ENCODE data around the gene HJV.

HJV gene

GRCh38 chr1:146022403-146023127, 1.0 kb upstream of the HJV start:
- DNase-seq (ENCODE audit: low read depth in 2 of 2) = no peak

GRCh38 chr1:146021050-146021445, 487 bp downstream of the HJV start:
- DNase-seq (ENCODE audit: low read depth in 2 of 2) = no peak

GRCh38 chr1:146020058-146021049, 1.2 kb downstream of the HJV start:
- no peak for DNase-seq (ENCODE audit: low read depth in 2 of 2)

- DNase-seq (ENCODE audit: low read depth in 2 of 2) = no peak
Observed at GRCh38 chr1:146019231-146020057, 2.1 kb downstream of the HJV start.

GRCh38 chr1:146016891-146017290, 4.6 kb downstream of the HJV start:
- no peak for DNase-seq (ENCODE audit: low read depth in 2 of 2)

GRCh38 chr1:146013559-146013922, 8.0 kb downstream of the HJV start:
- DNase-seq (ENCODE audit: low read depth in 2 of 2) = no peak

- DNase-seq (ENCODE audit: low read depth in 2 of 2) = peak in 1 of 2 donors; percentile 29
Observed at GRCh38 chr1:146012703-146013558, 8.6 kb downstream of the HJV start.

- DNase-seq (ENCODE audit: low read depth in 2 of 2) = no peak
Observed at GRCh38 chr1:146010126-146010738, 11.3 kb downstream of the HJV start.

- DNase-seq (ENCODE audit: low read depth in 2 of 2) = no peak
Observed at GRCh38 chr1:146007489-146008133, 13.9 kb downstream of the HJV start.

- no peak for DNase-seq (ENCODE audit: low read depth in 2 of 2)
Observed at GRCh38 chr1:146001709-146002108, 19.8 kb downstream of the HJV start.

- no peak for DNase-seq (ENCODE audit: low read depth in 2 of 2)
Observed at GRCh38 chr1:145999321-146000024, 22.1 kb downstream of the HJV start.

GRCh38 chr1:145997718-145998023, 23.9 kb downstream of the HJV start:
- no peak for DNase-seq (ENCODE audit: low read depth in 2 of 2)

- DNase-seq (ENCODE audit: low read depth in 2 of 2) = no peak
Observed at GRCh38 chr1:145997016-145997717, 24.4 kb downstream of the HJV start.

- DNase-seq (ENCODE audit: low read depth in 2 of 2) = peak; percentile 85 to 89
Observed at GRCh38 chr1:145996433-145997015, 25.0 kb downstream of the HJV start, which contains the start of gene TXNIP. Gene TXNIP (minus strand): TSS chr1:145996579. CDS start chr1:145996266, 313 bp downstream.

GRCh38 chr1:145995964-145996432, 25.5 kb downstream of the HJV start:
- DNase-seq (ENCODE audit: low read depth in 2 of 2) = no peak

- DNase-seq (ENCODE audit: low read depth in 2 of 2) = no peak
Observed at GRCh38 chr1:145995148-145995881, 26.2 kb downstream of the HJV start.

- DNase-seq (ENCODE audit: low read depth in 2 of 2) = no peak
Observed at GRCh38 chr1:145994391-145995120, 27.0 kb downstream of the HJV start.
